GM23338 (cell line): ENCODE results near the gene EIF2B1. TPM values are rescaled to one million over a fixed set of nuclear protein-coding genes. Genes with fewer than 3 reads are reported as not detected.

Source experiments
- ATAC-seq: fragments of 200-7000 bp; cut with Tn5 transposase; 3 replicates; pipeline ENCODE4 v1.9.1; 2020
- DNase-seq: peaks from one replicate; pipeline ENCODE4 v3.0.0-alpha.2; 2015; ENCODE audit warnings: low spot score
- H2AFZ ChIP-seq: fragments of 200-600 bp; sonication (generic); 2 replicates; pipeline ENCODE4 v1.8.0; 2016; ENCODE audit warnings: antibody characterized with exemption, mild to moderate bottlenecking, moderate library complexity
- H3F3A ChIP-seq: fragments of 200-600 bp; sonication (generic); replicated peaks from 2 replicates; pipeline ENCODE4 v1.8.0; 2017; ENCODE audit warnings: antibody characterized with exemption, mixed run types, low read depth
- H3K27ac ChIP-seq: fragments of 200-600 bp; sonication (generic); 2 replicates; pipeline ENCODE4 v1.6.1; 2016; ENCODE audit warnings: low read depth
- H3K27me3 ChIP-seq: fragments of 200-600 bp; sonication (generic); 2 replicates; pipeline ENCODE4 v1.8.0; 2016; ENCODE audit warnings: mild to moderate bottlenecking, mixed run types, moderate library complexity; ENCODE audit not compliant: insufficient read depth
- H3K36me3 ChIP-seq: fragments of 200-600 bp; sonication (generic); 2 replicates; pipeline ENCODE4 v1.8.0; 2016; ENCODE audit warnings: mild to moderate bottlenecking; ENCODE audit not compliant: insufficient read depth
- H3K4me1 ChIP-seq: fragments of 200-600 bp; sonication (generic); 2 replicates; pipeline ENCODE4 v1.8.0; 2016; ENCODE audit warnings: mild to moderate bottlenecking, moderate library complexity; ENCODE audit not compliant: insufficient read depth
- H3K4me2 ChIP-seq: fragments of 200-600 bp; sonication (generic); 2 replicates; pipeline ENCODE4 v1.7.1; 2017; ENCODE audit warnings: mixed run types
- H3K4me3 ChIP-seq: fragments of 200-600 bp; sonication (generic); 2 replicates; pipeline ENCODE4 v1.6.1; 2016; ENCODE audit warnings: mixed run types
- H3K79me2 ChIP-seq: fragments of 200-600 bp; sonication (generic); replicated peaks from 2 replicates; pipeline ENCODE4 v1.8.0; 2017; ENCODE audit warnings: mild to moderate bottlenecking; ENCODE audit not compliant: insufficient read depth
- H3K9me2 ChIP-seq: fragments of 200-600 bp; sonication (generic); 2 replicates; pipeline ENCODE4 v1.8.0; 2017; ENCODE audit not compliant: insufficient read depth
- H4K20me1 ChIP-seq: fragments of 200-600 bp; sonication (generic); replicated peaks from 2 replicates; pipeline ENCODE4 v1.8.0; 2017; ENCODE audit warnings: mild to moderate bottlenecking; ENCODE audit not compliant: insufficient read depth
- H3K27ac Mint-ChIP-seq: 2 replicates; pipeline ENCODE4 v1.8.0; 2020; ENCODE audit warnings: inconsistent platforms, mild to moderate bottlenecking, moderate library complexity, mixed read lengths
- H3K27me3 Mint-ChIP-seq: 3 replicates; pipeline ENCODE4 v1.8.0; 2022; ENCODE audit warnings: low read depth, mild to moderate bottlenecking, moderate library complexity, mixed read lengths, inconsistent platforms; ENCODE audit not compliant: insufficient read depth, poor library complexity
- H3K36me3 Mint-ChIP-seq: 3 replicates; pipeline ENCODE4 v1.8.0; 2021; ENCODE audit warnings: low read depth, mild to moderate bottlenecking, inconsistent platforms, moderate library complexity, mixed read lengths
- H3K4me1 Mint-ChIP-seq: 3 replicates; pipeline ENCODE4 v1.8.0; 2020; ENCODE audit warnings: mild to moderate bottlenecking, inconsistent platforms, mixed read lengths
- H3K4me3 Mint-ChIP-seq: 3 replicates; pipeline ENCODE4 v1.8.0; 2021; ENCODE audit warnings: moderate library complexity, mild to moderate bottlenecking, inconsistent platforms, mixed read lengths
- H3K9me3 Mint-ChIP-seq: 3 replicates; pipeline ENCODE4 v1.8.0; 2020; ENCODE audit warnings: moderate library complexity, mild to moderate bottlenecking, inconsistent platforms, mixed read lengths
- CREB1 ChIP-seq: fragments of 250-450 bp; sonication (Bioruptor Pico); IDR thresholded peaks from 2 replicates; pipeline ENCODE4 v1.5.0; 2020; ENCODE audit warnings: low read depth, mild to moderate bottlenecking, moderate library complexity
- CTCF ChIP-seq, 2 experiments: fragments of 200-600 bp in 1 of 2; sonication (generic) in 1 of 2; conservative IDR thresholded peaks; 2 replicates each; pipeline versions ENCODE4 v1.5.1 to v1.6.1; 2016 to 2017; ENCODE audit warnings: antibody characterized with exemption in 2 of 2, low read depth in 2 of 2, mild to moderate bottlenecking in 2 of 2, moderate library complexity in 1 of 2
- ETS1 ChIP-seq: IDR thresholded peaks from 2 replicates; pipeline ENCODE4 v1.6.1; 2016; ENCODE audit warnings: antibody characterized with exemption
- EZH2 ChIP-seq: fragments of 200-600 bp; sonication (generic); IDR thresholded peaks from one replicate; pipeline ENCODE4 v1.8.0; 2017; ENCODE audit warnings: antibody characterized with exemption, mild to moderate bottlenecking, low read depth; ENCODE audit not compliant: unreplicated experiment
- EZH2phosphoT487 ChIP-seq: fragments of 200-600 bp; sonication (generic); IDR thresholded peaks from one replicate; pipeline ENCODE4 v1.8.1; 2018; ENCODE audit warnings: antibody characterized with exemption; ENCODE audit not compliant: unreplicated experiment
- JUNB ChIP-seq: IDR thresholded peaks from one replicate; pipeline ENCODE4 v1.6.1; 2016; ENCODE audit warnings: antibody characterized with exemption; ENCODE audit not compliant: unreplicated experiment
- NANOG ChIP-seq: IDR thresholded peaks from 2 replicates; pipeline ENCODE4 v1.6.1; 2016; ENCODE audit warnings: antibody characterized with exemption, borderline replicate concordance
- POLR2AphosphoS5 ChIP-seq: IDR thresholded peaks from 2 replicates; pipeline ENCODE4 v1.6.1; 2016; ENCODE audit warnings: antibody characterized with exemption, low read depth
- REST ChIP-seq: IDR thresholded peaks from one replicate; pipeline ENCODE4 v1.6.1; 2018; ENCODE audit warnings: antibody characterized with exemption; ENCODE audit not compliant: unreplicated experiment
- STAT1 ChIP-seq: IDR thresholded peaks from one replicate; pipeline ENCODE4 v1.6.1; 2016; ENCODE audit warnings: antibody characterized with exemption; ENCODE audit not compliant: unreplicated experiment
- ZNF462 ChIP-seq: fragments of 250-450 bp; sonication (Bioruptor Pico); IDR thresholded peaks from 2 replicates; pipeline ENCODE4 v1.5.0; 2020; ENCODE audit warnings: mild to moderate bottlenecking, moderate library complexity
- polyA plus RNA-seq: library from polyadenylated mRNA; unstranded; fragments of >200 nt; fragmentation: Nextera tagmentation; extraction: Ambion mirVana; gene quantifications from 2 replicates; pipeline ENCODE4 v1.2.1, GENCODE V29; 2016
- total RNA-seq: library from RNA; depleted of rRNA; stranded (reverse); fragments of >200 nt; shearing (Covaris generic); gene quantifications from 2 replicates; pipeline ENCODE4 v1.2.3, GENCODE V29; 2014

EIF2B1 gene
- total and polyA plus RNA-seq, 2 experiments from 2014 or later = 33.5 to 117 TPM

GRCh38 chr12:123614531-123614930, 19.0 kb downstream of the EIF2B1 start (continued):
- no peak for TF ChIP-seq REST
- no peak for TF ChIP-seq EZH2
- TF ChIP-seq POLR2AphosphoS5 = no peak
- no peak for TF ChIP-seq EZH2phosphoT487
- no peak for TF ChIP-seq JUNB

- peaks cover 46% of the 10 kb centered on the region for H4K20me1 ChIP-seq
- H2AFZ ChIP-seq = no peak overlapping the region
- no peaks in the 10 kb centered on the region for H3K27me3 Mint-ChIP-seq
- no peak overlapping the region for H3K4me3 Mint-ChIP-seq
- H3K9me3 Mint-ChIP-seq = no peaks in the 10 kb centered on the region; the same call in 2 of the 3 replicates
- no peaks in the 10 kb centered on the region for H3K9me2 ChIP-seq
- H3K4me1 ChIP-seq = no peaks in the 10 kb centered on the region
- H3K4me2 ChIP-seq = no peak overlapping the region
- H3K4me3 ChIP-seq = no peak overlapping the region
- H3K27ac ChIP-seq = no peak overlapping the region
- H3K79me2 ChIP-seq = peaks cover 22% of the 10 kb centered on the region
- ATAC-seq = no peak
- no peak for DNase-seq
- H3K27me3 ChIP-seq = no peaks in the 10 kb centered on the region
- peaks cover 72% of the 10 kb centered on the region for H3K36me3 ChIP-seq
- H3K4me1 Mint-ChIP-seq = no peaks in the 10 kb centered on the region
- H3K27ac Mint-ChIP-seq = no peak overlapping the region
- peaks cover 93% of the 10 kb centered on the region for H3K36me3 Mint-ChIP-seq
- H3F3A ChIP-seq = peaks cover 24% of the 10 kb centered on the region; the same call in 1 of the 2 replicates
- TF ChIP-seq NANOG (no peak), ZNF462 (CRISPR knock-in tag) (no peak), CTCF (conservative IDR thresholded peaks at IDR 0.05; ENCODE audit: low read depth in 2 of 2) (no peak), ETS1 (no peak), STAT1 (no peak), POLR2AphosphoS5 (no peak), JUNB (no peak), CREB1 (CRISPR knock-in tag) (no peak)
These were observed 19.4 kb downstream of the EIF2B1 start for GRCh38 chr12:123614110-123614509.
